DMS153 (cell line): Measurements from ENCODE around the gene BRPF1.

ENCODE experiments used
- DNase-seq: peaks from one replicate; lab custom pipeline; 2025; lab: John Stamatoyannopoulos, UW

The BRPF1 gene

GRCh38 chr3:9791127-9791526, 59.6 kb downstream of the BRPF1 start:
- DNase-seq = no peak

GRCh38 chr3:9791790-9792404, 60.4 kb downstream of the BRPF1 start:
- DNase-seq = no peak

- peak; percentile 62 for DNase-seq
Observed at GRCh38 chr3:9792405-9793160, 61.0 kb downstream of the BRPF1 start, which contains the start of the genes ARPC4 and TADA3. Gene ARPC4 (plus strand): TSS chr3:9793082. CDS start chr3:9793122, 40 bp downstream. Gene TADA3 (minus strand): TSS chr3:9792473. CDS start chr3:9791466, 1,007 bp downstream.

GRCh38 chr3:9793161-9793781, 61.7 kb downstream of the BRPF1 start:
- no peak for DNase-seq

- DNase-seq = no peak
Observed at GRCh38 chr3:9794400-9794799, 62.9 kb downstream of the BRPF1 start.

- no peak for DNase-seq
Observed at GRCh38 chr3:9795207-9795606, 63.7 kb downstream of the BRPF1 start.

- no peak for DNase-seq
Observed at GRCh38 chr3:9797196-9797945, 65.8 kb downstream of the BRPF1 start.
